Measurements from ENCODE around the gene MPZL1.

DNA sequence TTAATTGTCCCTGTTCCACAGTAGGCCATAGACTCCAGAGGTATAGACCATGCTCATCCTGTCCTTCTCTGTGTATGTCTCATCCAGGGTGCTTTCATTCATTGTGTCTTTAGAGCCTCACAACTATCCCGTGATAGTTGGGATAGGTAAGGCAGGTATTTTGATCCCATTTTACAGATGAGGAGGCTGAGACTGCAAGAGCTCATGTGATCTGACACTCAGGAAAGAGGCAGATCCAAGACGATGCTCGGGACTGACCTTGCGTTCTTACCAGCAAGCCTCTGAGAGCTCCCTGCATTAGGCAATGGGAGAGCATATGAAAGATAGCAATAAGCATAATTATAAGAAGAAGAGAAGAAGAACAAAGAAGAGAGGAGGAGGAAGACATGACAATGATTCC lies 49.0 kb upstream of the MPZL1 start:
- TF ChIP-seq, protein P1, sequence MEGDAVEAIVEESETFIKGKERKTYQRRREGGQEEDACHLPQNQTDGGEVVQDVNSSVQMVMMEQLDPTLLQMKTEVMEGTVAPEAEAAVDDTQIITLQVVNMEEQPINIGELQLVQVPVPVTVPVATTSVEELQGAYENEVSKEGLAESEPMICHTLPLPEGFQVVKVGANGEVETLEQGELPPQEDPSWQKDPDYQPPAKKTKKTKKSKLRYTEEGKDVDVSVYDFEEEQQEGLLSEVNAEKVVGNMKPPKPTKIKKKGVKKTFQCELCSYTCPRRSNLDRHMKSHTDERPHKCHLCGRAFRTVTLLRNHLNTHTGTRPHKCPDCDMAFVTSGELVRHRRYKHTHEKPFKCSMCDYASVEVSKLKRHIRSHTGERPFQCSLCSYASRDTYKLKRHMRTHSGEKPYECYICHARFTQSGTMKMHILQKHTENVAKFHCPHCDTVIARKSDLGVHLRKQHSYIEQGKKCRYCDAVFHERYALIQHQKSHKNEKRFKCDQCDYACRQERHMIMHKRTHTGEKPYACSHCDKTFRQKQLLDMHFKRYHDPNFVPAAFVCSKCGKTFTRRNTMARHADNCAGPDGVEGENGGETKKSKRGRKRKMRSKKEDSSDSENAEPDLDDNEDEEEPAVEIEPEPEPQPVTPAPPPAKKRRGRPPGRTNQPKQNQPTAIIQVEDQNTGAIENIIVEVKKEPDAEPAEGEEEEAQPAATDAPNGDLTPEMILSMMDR (IDR thresholded peaks at IDR 0.05): no peak
- TF ChIP-seq POLR2A (IDR thresholded peaks at IDR 0.05): no peak
